GM18498 (cell line): ENCODE data around the gene ZNF419.

Experiments
- ATAC-seq: cut with Tn5 transposase; IDR thresholded peaks from one replicate; pipeline ENCODE4 v1.9.1; 2021; ENCODE audit warnings: mild to moderate bottlenecking, moderate library complexity; ENCODE audit not compliant: unreplicated experiment

The ZNF419 gene

DNA sequence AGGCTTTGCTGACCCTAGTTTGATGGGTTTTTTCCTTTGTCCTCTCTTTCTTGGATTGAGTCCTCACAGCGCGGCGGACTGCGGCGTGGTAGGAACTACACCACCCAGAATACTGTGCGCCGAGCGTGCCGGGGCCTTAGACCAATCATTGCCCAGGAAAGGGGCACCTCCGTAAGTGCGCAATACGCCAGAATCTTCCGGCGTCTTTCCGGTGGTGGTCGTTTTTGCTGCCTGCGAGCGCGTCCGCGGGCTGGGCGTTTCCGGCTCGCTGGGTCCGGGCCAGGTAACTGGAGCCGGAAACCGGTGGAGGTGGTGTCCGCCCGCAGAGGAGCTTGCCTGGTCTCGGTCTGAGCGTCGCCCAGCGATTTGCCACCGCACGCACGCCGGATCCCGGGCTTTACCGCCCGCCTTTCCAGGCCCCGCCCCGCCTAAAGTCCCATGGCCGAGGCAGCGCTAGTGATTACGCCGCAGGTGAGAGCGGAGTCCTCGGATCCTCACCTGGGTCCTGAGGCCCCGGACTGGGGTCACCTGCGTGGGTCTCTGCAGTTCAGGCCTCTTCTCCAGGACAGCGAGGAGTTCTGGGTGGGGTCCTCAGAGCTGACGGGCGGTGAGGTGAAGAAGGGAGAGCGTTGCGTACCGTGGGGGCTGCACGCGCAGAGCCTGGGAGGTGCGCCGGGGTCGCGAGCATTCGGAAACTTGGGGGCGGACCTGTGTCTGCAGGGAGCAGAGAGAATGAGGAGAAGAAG is 39.8 kb downstream of the ZNF419 start, which contains the start of gene ZNF549:
Gene ZNF549, plus strand, starts transcription at position 221 of the 746 bp plus-strand sequence. Its CDS starts 218 bp downstream, at position 439.
- peak; percentile 99 for ATAC-seq

DNA sequence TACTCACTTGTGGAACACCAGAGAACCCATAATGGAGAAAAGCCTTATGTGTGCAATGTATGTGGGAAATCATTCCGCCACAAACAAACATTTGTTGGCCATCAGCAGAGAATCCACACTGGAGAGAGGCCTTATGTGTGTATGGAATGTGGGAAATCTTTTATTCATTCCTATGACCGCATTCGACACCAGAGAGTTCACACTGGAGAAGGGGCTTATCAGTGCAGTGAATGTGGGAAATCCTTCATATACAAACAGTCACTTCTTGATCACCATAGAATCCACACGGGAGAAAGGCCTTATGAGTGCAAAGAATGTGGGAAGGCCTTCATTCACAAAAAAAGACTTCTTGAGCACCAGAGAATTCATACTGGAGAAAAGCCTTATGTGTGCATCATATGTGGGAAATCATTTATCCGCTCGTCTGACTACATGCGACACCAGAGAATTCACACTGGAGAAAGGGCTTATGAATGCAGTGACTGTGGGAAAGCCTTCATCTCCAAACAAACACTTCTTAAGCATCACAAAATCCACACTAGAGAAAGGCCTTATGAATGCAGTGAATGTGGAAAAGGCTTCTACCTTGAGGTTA is 50.5 kb downstream of the ZNF419 start:
- ATAC-seq, result no peak
